Sigmoid colon (tissue), 7 donors: ENCODE data around the gene LRRC55. TPM values are rescaled to one million over a fixed set of nuclear protein-coding genes. Genes with fewer than 3 reads are reported as not detected.

Experiments
- DNase-seq: peaks from one replicate; pipeline ENCODE4 v3.0.0-alpha.2; 2019
- H3K27ac ChIP-seq, 4 donors: fragments of 200-600 bp; sonication (generic); one replicate each; pipeline ENCODE4 v1.5.1; 2016 to 2019; ENCODE audit warnings: mild to moderate bottlenecking in 1 of 4
- H3K27me3 ChIP-seq, 3 donors: fragments of 200-600 bp; sonication (generic); one replicate each; pipeline ENCODE4 v1.5.1; 2019; ENCODE audit warnings: mild to moderate bottlenecking in 1 of 3
- H3K36me3 ChIP-seq, 4 donors: fragments of 200-600 bp; sonication (generic); one replicate each; pipeline ENCODE4 v1.5.1; 2016 to 2019
- H3K4me1 ChIP-seq, 4 donors: fragments of 200-600 bp; sonication (generic); one replicate each; pipeline ENCODE4 v1.5.1; 2017 to 2019
- H3K4me3 ChIP-seq, 4 donors: fragments of 200-600 bp; sonication (generic); one replicate each; pipeline ENCODE4 v1.5.1; 2017 to 2019; ENCODE audit warnings: mild to moderate bottlenecking in 2 of 4, moderate library complexity in 1 of 4
- H3K9me3 ChIP-seq, 4 donors: fragments of 200-600 bp in 3 of 4; sonication (generic) in 3 of 4; one replicate each; pipeline versions ENCODE4 v1.5.1 to v1.6.1; 2013 to 2019
- CTCF ChIP-seq, 4 experiments: fragments of 450-650 bp in 3 of 4; fragments of 200-600 bp in 1 of 4; IDR thresholded peaks; one replicate each; pipeline ENCODE4 v1.5.1; 2016 to 2019; ENCODE audit warnings: antibody characterized with exemption in 4 of 4, mild to moderate bottlenecking in 3 of 4, moderate library complexity in 2 of 4
- EP300 ChIP-seq, 4 donors: sonication (generic); formaldehyde crosslinking; IDR thresholded peaks; one replicate each; pipeline ENCODE4 v1.6.1; 2017; ENCODE audit warnings: antibody characterized with exemption in 4 of 4
- POLR2A ChIP-seq, 2 donors: fragments of 450-650 bp; IDR thresholded peaks; one replicate each; pipeline ENCODE4 v1.6.1; 2016; ENCODE audit warnings: antibody characterized with exemption in 2 of 2, mild to moderate bottlenecking in 2 of 2, moderate library complexity in 2 of 2
- POLR2AphosphoS5 ChIP-seq, 4 donors: sonication (generic); formaldehyde crosslinking; IDR thresholded peaks; one replicate each; pipeline ENCODE4 v1.6.1; 2017; ENCODE audit warnings: antibody characterized with exemption in 4 of 4
- whole genome bisulfite sequencing, 2 donors: extraction: QIAGEN DNeasy Blood & Tissue Kit; methylation state at CpG; one replicate each; pipeline ENCODE4 v1.1.7; 2013; 5-methylcytosine and 5-hydroxymethylcytosine counted together
- intact Hi-C: fragments of 100-400 bp; cut with DNase I; formaldehyde crosslinking; loops from one replicate; pipeline ENCODE4 v1.15.1; 2023
- polyA plus RNA-seq, 3 donors: library from polyadenylated mRNA; stranded (reverse); fragments of 200-250 nt; gene quantifications; one replicate each; pipeline ENCODE4 v1.2.3, GENCODE V29; 2013
- total RNA-seq, 4 donors: library from RNA; depleted of rRNA; stranded (reverse); fragments of >200 nt; gene quantifications; one replicate each; pipeline ENCODE4 v1.1.0, GENCODE V29; 2016
- donor health status: healthy with polysubstance abuse.
- donor health status: Bipolar disorder and iron deficiency.
- donor health status: healthy.

Gene LRRC55
- total and polyA plus RNA-seq, 7 donors: 0.63 to 1.4 (median 0.83) TPM; not detected in 2

- Histone ChIP-seq H3K36me3 (no peaks in the 10 kb centered on the region), H3K4me3 (no peak overlapping the region), H3K9me3 (no peaks in the 10 kb centered on the region), H3K27ac (peak overlapping the region in 1 of 4 donors; percentile 25), H3K4me1 (peaks cover 0 to 16% (median 6%) of the 10 kb centered on the region in 4 donors), H3K27me3 (no peaks in the 10 kb centered on the region)
- DNase-seq: no peak
- no peak for TF ChIP-seq POLR2AphosphoS5 (IDR thresholded peaks at IDR 0.05)
- TF ChIP-seq POLR2A (IDR thresholded peaks at IDR 0.05): no peak
- no peak for TF ChIP-seq CTCF (IDR thresholded peaks at IDR 0.05)
- TF ChIP-seq EP300 (IDR thresholded peaks at IDR 0.05): no peak
- intact Hi-C loops: no loop called here
- WGBS, 2 donors: 69 to 80% methylated on average over 3 of the region's 3 CpGs
Observed at GRCh38 chr11:57214494-57214893, 32.7 kb downstream of the LRRC55 start.

GRCh38 chr11:57216463-57216862 is 34.7 kb downstream of the LRRC55 start:
- intact Hi-C loops: no loop called here
- H3K27me3 ChIP-seq: no peaks in the 10 kb centered on the region
- H3K36me3 ChIP-seq: no peaks in the 10 kb centered on the region
- no peak overlapping the region for H3K4me3 ChIP-seq
- H3K9me3 ChIP-seq: no peaks in the 10 kb centered on the region
- no peak for DNase-seq
- H3K27ac ChIP-seq: no peak overlapping the region
- TF ChIP-seq POLR2A (IDR thresholded peaks at IDR 0.05) (no peak), EP300 (IDR thresholded peaks at IDR 0.05) (no peak), CTCF (IDR thresholded peaks at IDR 0.05) (no peak), POLR2AphosphoS5 (IDR thresholded peaks at IDR 0.05) (no peak)
- H3K4me1 ChIP-seq: peaks cover 0 to 16% (median 6%) of the 10 kb centered on the region in 4 donors
- WGBS, 2 donors: 74 to 81% methylated on average over 4 of the region's 4 CpGs

- 60 to 66% methylated on average over 4 of the region's 4 CpGs for WGBS, 2 donors
- Histone ChIP-seq H3K27ac (no peak overlapping the region), H3K4me1 (peaks cover 0 to 16% (median 6%) of the 10 kb centered on the region in 4 donors), H3K4me3 (no peak overlapping the region), H3K36me3 (no peaks in the 10 kb centered on the region), H3K9me3 (no peaks in the 10 kb centered on the region), H3K27me3 (no peaks in the 10 kb centered on the region)
- intact Hi-C loops: no loop called here
- no peak for TF ChIP-seq CTCF (IDR thresholded peaks at IDR 0.05)
- DNase-seq: no peak
Observed at GRCh38 chr11:57217053-57217452, 35.3 kb downstream of the LRRC55 start.

GRCh38 chr11:57219021-57219627 is 37.4 kb downstream of the LRRC55 start:
- WGBS, 2 donors: 56 to 71% methylated on average over 6 of the region's 6 CpGs
- H3K27ac ChIP-seq: no peak overlapping the region
- H3K4me3 ChIP-seq: no peak overlapping the region
- TF ChIP-seq CTCF (IDR thresholded peaks at IDR 0.05): no peak
- TF ChIP-seq EP300 (IDR thresholded peaks at IDR 0.05): no peak
- no peak for TF ChIP-seq POLR2AphosphoS5 (IDR thresholded peaks at IDR 0.05)
- no peak for TF ChIP-seq POLR2A (IDR thresholded peaks at IDR 0.05)
- no peaks in the 10 kb centered on the region for H3K36me3 ChIP-seq
- peaks cover 0 to 8% (median 5%) of the 10 kb centered on the region in 4 donors for H3K4me1 ChIP-seq
- intact Hi-C loops: no loop called here
- no peaks in the 10 kb centered on the region for H3K27me3 ChIP-seq
- DNase-seq: no peak
- H3K9me3 ChIP-seq: no peaks in the 10 kb centered on the region

- no peak for DNase-seq
- Histone ChIP-seq H3K4me3 (no peak overlapping the region), H3K4me1 (no peaks in the 10 kb centered on the region), H3K36me3 (no peaks in the 10 kb centered on the region), H3K27me3 (no peaks in the 10 kb centered on the region), H3K27ac (no peak overlapping the region), H3K9me3 (no peaks in the 10 kb centered on the region)
- WGBS, 2 donors: 36 to 61% methylated on average over 1 of the region's 1 CpG
- intact Hi-C loops: no loop called here
- no peak for TF ChIP-seq EP300 (IDR thresholded peaks at IDR 0.05)
- no peak for TF ChIP-seq CTCF (IDR thresholded peaks at IDR 0.05)
- TF ChIP-seq POLR2A (IDR thresholded peaks at IDR 0.05): no peak
- TF ChIP-seq POLR2AphosphoS5 (IDR thresholded peaks at IDR 0.05): no peak
Observed at GRCh38 chr11:57222239-57222638, 40.5 kb downstream of the LRRC55 start.
